Epithelial cell of proximal tubule (primary cell): Measurements from ENCODE around the gene LTBP2. TPM values are rescaled to one million over a fixed set of nuclear protein-coding genes. Genes with fewer than 3 reads are reported as not detected.
A peak's percentile ranks its signal among the peaks of the same experiment; 100 is the strongest.

ENCODE experiments used
- DNase-seq: peaks from one replicate; pipeline ENCODE4 v3.0.0-alpha.2; 2011; ENCODE audit warnings: low read depth
- H3K4me3 ChIP-seq: 2 replicates; pipeline ENCODE4 v1.5.1; 2011; ENCODE audit warnings: low read depth, mild to moderate bottlenecking, low read length
- total RNA-seq: library from RNA; depleted of rRNA; stranded (reverse); fragments of >200 nt; gene quantifications from 2 replicates; pipeline ENCODE4 v1.2.3, GENCODE V29; 2015
- TF ChIP-seq, protein P1 (sequence below): conservative IDR thresholded peaks from 2 replicates; pipeline ENCODE4 v1.5.1; 2012; ENCODE audit warnings: low read depth, mild to moderate bottlenecking, low read length

Gene LTBP2
- total RNA-seq, 1 donor from 2014 or later = 33.1 TPM

DNA sequence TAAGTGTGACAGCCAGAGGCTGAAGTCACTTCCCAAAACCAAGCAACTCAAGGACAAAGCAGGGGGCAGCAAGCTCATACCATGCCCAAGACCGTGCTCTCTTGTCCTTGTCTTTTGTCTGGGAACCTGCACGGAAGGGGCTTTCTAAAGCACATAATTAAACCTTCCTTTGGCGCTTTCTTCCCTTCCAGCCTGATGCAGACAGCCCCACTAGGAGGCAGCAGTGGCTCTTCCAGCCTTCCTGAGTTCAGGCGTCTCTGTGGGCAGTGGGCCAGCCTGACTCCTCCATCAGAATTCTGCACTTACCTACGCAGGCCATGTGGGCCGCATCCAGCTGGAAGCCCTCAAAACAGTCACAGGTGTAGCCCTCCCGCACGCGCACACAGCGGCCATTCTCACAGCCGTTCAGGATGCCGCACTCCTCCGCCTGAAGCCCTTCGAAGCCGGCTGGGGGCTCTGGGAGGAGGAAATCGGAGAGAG, 110.9 kb downstream of the LTBP2 start:
- no peak for DNase-seq
- TF ChIP-seq, protein P1, sequence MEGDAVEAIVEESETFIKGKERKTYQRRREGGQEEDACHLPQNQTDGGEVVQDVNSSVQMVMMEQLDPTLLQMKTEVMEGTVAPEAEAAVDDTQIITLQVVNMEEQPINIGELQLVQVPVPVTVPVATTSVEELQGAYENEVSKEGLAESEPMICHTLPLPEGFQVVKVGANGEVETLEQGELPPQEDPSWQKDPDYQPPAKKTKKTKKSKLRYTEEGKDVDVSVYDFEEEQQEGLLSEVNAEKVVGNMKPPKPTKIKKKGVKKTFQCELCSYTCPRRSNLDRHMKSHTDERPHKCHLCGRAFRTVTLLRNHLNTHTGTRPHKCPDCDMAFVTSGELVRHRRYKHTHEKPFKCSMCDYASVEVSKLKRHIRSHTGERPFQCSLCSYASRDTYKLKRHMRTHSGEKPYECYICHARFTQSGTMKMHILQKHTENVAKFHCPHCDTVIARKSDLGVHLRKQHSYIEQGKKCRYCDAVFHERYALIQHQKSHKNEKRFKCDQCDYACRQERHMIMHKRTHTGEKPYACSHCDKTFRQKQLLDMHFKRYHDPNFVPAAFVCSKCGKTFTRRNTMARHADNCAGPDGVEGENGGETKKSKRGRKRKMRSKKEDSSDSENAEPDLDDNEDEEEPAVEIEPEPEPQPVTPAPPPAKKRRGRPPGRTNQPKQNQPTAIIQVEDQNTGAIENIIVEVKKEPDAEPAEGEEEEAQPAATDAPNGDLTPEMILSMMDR = peak; percentile 78

DNA sequence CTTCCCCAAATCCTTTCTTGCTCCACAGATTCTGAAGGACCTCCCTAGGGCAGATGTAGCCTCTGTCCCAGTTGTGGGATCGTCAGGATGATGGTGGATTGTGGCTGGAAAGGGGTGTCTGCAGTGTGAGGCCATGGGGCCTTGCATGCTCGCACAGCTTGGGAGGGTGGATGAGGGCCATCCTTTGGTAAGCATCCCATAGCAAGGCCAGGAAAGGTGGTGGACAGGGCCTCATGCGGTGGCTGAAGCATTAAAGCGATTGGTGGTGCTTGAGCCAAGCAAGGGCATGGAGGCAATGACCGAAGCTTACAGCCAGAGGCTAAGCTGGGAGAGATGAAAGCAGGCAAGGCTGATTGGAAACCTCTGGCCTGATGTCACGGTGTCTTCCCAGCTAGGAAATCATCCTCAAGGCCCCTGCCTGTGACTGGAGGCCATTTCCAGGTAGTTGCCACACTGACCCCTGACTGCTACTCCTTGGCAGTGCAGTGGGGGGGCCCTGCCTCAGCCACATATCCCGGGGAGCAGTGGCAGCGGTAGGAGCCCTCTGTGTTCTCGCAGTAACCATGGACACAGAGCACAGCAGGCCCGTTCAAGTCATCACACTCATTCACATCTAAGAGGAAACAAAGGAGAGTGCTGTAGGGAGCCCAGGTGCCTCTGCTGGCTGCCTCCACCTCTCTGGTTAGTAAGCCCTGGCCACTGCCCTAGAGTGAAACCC, 111.5 kb downstream of the LTBP2 start:
- TF ChIP-seq, protein P1 = no peak
- DNase-seq = no peak
- H3K4me3 ChIP-seq = no peak overlapping the region

More for the DNA sequence above, 110.9 kb downstream of the LTBP2 start:
- H3K4me3 ChIP-seq = no peak overlapping the region

DNA sequence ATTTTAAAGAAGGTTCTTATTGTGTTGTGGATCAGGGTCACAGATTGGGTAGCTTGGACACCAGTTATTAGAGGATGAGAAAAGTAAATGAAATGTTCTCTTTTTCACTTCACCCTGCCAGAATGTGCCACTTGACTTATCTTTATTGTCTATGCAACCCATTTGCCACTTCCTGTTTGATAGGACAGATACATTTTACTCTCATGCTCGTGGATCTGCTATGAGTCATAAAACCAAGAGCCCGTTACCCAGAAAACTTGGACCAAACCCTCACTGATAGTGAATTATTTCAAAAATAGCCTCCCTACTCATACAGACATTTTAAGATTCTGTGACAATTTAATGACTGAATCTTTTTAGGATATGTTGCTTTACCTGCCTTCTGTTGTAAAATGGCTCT, 116.7 kb downstream of the LTBP2 start:
- TF ChIP-seq, protein P1 = no peak
- no peak for DNase-seq
- no peak overlapping the region for H3K4me3 ChIP-seq

DNA sequence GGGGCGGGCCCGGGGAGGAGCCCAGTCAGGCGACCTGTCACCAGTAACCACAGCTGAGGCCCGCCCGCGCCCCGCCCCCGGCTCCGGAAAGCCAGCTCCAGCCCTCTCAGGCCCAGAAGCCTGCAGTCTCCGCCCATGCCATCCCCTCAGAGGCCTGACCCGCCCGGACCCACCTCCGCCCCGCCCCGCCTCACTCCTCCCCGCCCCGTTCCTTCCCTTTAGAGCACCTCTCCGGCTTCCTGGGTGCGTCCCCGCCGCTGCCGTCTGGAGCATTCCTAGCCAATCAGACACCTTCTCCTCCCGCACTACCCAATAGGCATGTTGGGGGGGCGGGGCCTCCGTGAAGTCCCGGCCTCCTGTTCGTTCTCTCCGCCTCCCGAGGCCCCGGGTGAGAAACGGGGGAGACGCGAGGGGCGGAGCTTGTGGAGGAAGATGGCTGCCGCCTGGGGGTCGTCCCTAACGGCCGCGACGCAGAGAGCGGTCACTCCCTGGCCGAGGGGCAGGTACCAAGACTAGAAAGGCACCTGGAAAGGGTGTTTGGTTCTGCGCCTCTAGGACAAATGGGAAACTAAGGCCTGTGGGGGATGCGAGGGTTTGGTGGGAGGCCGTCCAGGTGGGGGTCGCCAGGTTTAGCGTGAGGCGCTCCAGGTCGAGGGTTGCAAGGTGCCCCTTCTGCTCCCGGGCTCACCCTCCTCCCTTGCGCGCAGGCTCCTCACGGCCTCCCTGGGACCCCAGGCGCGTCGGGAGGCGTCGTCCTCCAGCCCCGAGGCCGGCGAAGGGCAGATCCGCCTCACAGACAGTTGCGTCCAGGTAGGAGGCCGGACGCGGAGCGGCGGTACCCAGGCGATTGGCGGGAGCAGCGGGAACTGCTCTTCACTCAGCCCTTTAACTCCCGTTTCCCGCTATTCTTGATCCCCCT, 118.4 kb downstream of the LTBP2 start, which contains the start of gene ISCA2:
Gene ISCA2 (plus strand): TSS at position 423 of the 919 bp plus-strand sequence. CDS start 10 bp downstream, at position 433.
- peak; percentile 74 for DNase-seq
- peak within 1 kb of the TSS; percentile 98 for H3K4me3 ChIP-seq
- TF ChIP-seq, protein P1 = no peak

DNA sequence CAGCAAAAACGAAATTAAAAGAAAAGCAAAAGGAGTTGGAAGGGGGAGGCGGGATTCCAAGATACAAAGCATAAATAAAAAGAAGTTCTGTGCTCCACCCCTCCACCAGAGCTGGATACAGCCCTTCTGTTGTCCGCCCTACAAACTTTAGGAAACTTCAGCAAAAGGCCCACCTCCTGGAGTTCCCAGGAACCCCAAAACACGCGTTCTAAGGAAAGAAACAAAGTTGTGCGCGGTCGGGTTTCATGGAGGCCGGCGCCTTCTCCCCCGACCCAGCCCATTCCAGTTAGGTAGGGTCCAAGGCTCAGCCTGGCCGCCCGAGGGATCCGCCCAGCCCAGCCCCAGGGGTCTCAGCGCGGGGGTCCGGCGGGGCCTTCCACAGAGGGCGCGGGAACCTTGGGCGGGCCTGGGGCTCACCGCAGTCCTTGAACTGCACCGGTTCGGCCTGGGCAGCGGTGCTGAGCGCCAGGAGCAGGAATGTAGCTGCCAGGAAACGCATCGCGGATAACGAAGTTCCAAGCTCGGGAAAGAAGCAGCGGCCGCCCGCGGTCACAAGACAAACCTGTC, 119.2 kb downstream of the LTBP2 start, which contains the start of gene NPC2:
Gene NPC2 (minus strand): TSS at position 530 of the 567 bp plus-strand sequence. CDS start 31 bp downstream, at position 499.
- DNase-seq = no peak
- TF ChIP-seq, protein P1 = no peak
- peak within 1 kb of the TSS; percentile 98 for H3K4me3 ChIP-seq

DNA sequence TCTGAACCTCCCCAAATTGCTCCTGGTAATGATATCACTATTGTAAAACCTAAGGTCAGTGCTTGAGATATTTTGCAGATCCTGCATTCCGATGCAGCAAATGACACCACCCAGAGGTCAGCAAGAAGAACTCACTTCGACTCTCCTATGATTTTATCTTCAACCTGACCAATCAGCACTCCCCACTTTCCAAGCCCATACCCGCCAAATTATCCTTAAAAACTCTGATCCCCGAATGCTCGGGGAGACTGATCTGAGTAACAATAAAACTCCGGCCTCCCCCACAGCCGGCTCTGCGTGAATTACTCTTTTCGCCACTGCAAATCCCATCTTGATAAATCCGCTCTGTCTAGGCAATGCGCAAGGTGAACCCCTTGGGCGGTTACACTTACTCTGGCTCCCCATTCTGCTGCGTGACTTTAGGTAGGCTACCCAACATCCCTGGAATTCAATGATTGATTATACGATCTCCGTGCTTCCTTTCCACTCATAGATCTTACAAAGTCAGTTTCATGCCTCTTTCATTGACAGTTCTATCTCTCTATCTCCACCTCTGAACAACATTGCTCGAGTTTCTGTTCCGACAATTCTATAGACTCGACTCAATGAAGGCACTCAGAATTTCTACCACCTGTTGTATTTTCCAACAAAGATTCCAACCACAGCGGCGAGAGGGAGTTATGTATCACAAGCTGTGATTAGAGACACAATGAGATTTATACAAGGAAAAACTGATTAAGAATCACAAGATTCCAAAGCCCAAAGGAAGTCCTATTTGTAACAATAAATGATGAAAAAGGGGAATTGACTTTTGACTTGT, 119.9 kb downstream of the LTBP2 start:
- H3K4me3 ChIP-seq = peak overlapping the region; percentile 85
- TF ChIP-seq, protein P1 = peak; percentile 45
- DNase-seq = no peak
